Posterior vena cava (tissue), 2 donors: Measurements from ENCODE around the gene CRYGB. TPM values are rescaled to one million over a fixed set of nuclear protein-coding genes. Genes with fewer than 3 reads are reported as not detected.
"Not testable (repeated sequence)": the region's sequence is repeated elsewhere in the genome, so short reads cannot be mapped to it uniquely, and the experiment has no call there.

Experiments
- DNase-seq: peaks from one replicate; pipeline ENCODE4 v3.0.0-alpha.2; 2020; ENCODE audit warnings: low spot score
- intact Hi-C, 2 donors: fragments of 100-400 bp; cut with DNase I; formaldehyde crosslinking; loops; one replicate each; pipeline versions ENCODE4 v1.14.1 to v1.14.2; 2022 to 2023
- total RNA-seq, 2 donors: library from RNA; stranded (reverse); fragmentation: NEBNext Ultra II Directional; extraction: Animal tissue kit (Norgen Biotek cat#: 25700); gene quantifications; one replicate each; pipeline ENCODE4 v1.2.1, GENCODE V29; 2021
- donor health status: DM: yes; HTN: yes; CAD: no.
- donor health status: DM: yes; HTN: yes; CAD: no.

Gene CRYGB
- total RNA-seq, 2 donors from 2014 or later = not detected

GRCh38 chr2:208163489-208163888 is 17.5 kb upstream of the CRYGB start, which contains the start of gene CRYGA:
CRYGA (minus strand) TSS chr2:208163589; CDS start chr2:208163556, 33 bp downstream.
- intact Hi-C loops = no loop called here
- no peak for DNase-seq

- intact Hi-C loops = no loop called here
Observed at GRCh38 chr2:208156439-208156838, 10.5 kb upstream of the CRYGB start.

GRCh38 chr2:208153156-208153555 is 7.2 kb upstream of the CRYGB start:
- intact Hi-C loops = no loop called here
- DNase-seq = no peak

More at GRCh38 chr2:208156439-208156838, 10.5 kb upstream of the CRYGB start:
- DNase-seq = no peak

- intact Hi-C loops = loop anchor here in 1 of 2 donors (1.0 kb wide), 1 partner anchor 23 kb away; no protein-coding TSS in a partner anchor
- no peak for DNase-seq
Observed at GRCh38 chr2:208150956-208151355, 5.0 kb upstream of the CRYGB start.

- intact Hi-C loops = no loop called here
- DNase-seq = no peak
Observed at GRCh38 chr2:208150094-208150493, 4.1 kb upstream of the CRYGB start.

- DNase-seq = no peak
- intact Hi-C loops = no loop called here
Observed at GRCh38 chr2:208148803-208149202, 2.8 kb upstream of the CRYGB start.

- DNase-seq = no peak
- intact Hi-C loops = no loop called here
Observed at GRCh38 chr2:208147759-208148158, 1.8 kb upstream of the CRYGB start.

GRCh38 chr2:208147008-208147407 is 1.1 kb upstream of the CRYGB start:
- DNase-seq = no peak
- intact Hi-C loops = no loop called here

GRCh38 chr2:208142925-208143799 is 2.8 kb downstream of the CRYGB start:
- DNase-seq = no peak
- intact Hi-C loops = no loop called here

- DNase-seq = no peak
- intact Hi-C loops = no loop called here
Observed at GRCh38 chr2:208142240-208142924, 3.6 kb downstream of the CRYGB start.

- intact Hi-C loops = no loop called here
- DNase-seq = peak; percentile 32
Observed at GRCh38 chr2:208139447-208139846, 6.5 kb downstream of the CRYGB start.

GRCh38 chr2:208138334-208138733 is 7.6 kb downstream of the CRYGB start:
- DNase-seq = peak; percentile 52
- intact Hi-C loops = not testable (repeated sequence)

- DNase-seq = peak; percentile 76
- intact Hi-C loops = no loop called here
Observed at GRCh38 chr2:208136716-208137094, 9.3 kb downstream of the CRYGB start.

GRCh38 chr2:208135794-208136715 is 9.9 kb downstream of the CRYGB start:
- intact Hi-C loops = no loop called here
- DNase-seq = peak; percentile 50

- DNase-seq = no peak
- intact Hi-C loops = no loop called here
Observed at GRCh38 chr2:208134928-208135586, 10.9 kb downstream of the CRYGB start.

GRCh38 chr2:208130712-208131110 is 15.2 kb downstream of the CRYGB start:
- intact Hi-C loops = no loop called here
- no peak for DNase-seq

GRCh38 chr2:208129744-208130711 is 15.9 kb downstream of the CRYGB start, which contains the start of gene CRYGC:
CRYGC (minus strand) TSS chr2:208129828; CDS start chr2:208129792, 36 bp downstream.
- intact Hi-C loops = no loop called here
- DNase-seq = no peak

- peak; percentile 58 for DNase-seq
- intact Hi-C loops = no loop called here
Observed at GRCh38 chr2:208128136-208128535, 17.8 kb downstream of the CRYGB start.
